NCI-H146 (cell line): Measurements from ENCODE around the gene USP9X.
"Not testable (repeated sequence)": the region's sequence is repeated elsewhere in the genome, so short reads cannot be mapped to it uniquely, and the experiment has no call there.

ENCODE experiments used
- DNase-seq: peaks from one replicate; lab custom pipeline; 2025; lab: John Stamatoyannopoulos, UW

Gene USP9X

GRCh38 chrX:41085512-41085877 lies 250 bp downstream of the USP9X start:
- DNase-seq, result peak; percentile 55

DNA sequence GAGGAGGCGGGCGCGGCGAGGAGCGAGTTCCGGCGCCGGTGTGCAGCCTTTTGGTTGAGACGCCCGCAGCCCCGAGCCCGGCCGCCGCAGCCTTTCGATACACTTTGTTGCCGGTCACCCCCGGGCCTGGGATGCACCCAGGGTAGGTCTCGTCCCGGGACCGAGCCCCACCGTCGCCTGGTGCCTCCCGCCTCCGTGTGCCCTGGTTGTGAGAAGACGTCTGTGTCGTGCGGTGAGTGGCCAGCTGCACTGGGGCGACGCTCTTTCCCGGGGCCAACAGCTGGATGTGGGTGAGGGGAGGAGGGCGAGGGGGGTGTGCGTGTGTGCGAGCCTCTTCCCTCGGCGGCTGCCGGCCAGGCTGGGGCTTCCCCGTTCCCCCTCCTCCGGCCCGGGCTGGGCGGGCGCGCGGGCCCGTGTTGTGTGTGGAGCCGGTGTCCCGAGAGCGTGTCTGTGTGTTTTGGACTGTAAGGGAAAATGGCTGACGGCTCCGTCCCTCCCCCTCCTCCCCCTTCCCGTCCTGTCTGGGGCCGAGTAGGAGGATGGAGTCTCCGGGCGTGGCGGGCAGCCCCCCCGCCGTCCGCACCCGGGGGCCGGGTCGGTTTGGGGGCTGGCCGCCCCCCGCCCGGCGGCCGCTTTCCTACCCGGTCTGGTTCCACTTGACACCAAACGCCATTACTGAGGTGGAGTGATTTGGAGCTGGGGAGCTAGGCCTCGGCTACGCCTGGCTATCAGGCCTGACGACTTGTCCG lies 807 bp downstream of the USP9X start:
- peak; percentile 54 for DNase-seq

GRCh38 chrX:41086627-41086932 lies 1.3 kb downstream of the USP9X start:
- DNase-seq, result peak; percentile 54

- DNase-seq, result no peak
Measured at GRCh38 chrX:41087201-41087600, 2.0 kb downstream of the USP9X start.

DNA sequence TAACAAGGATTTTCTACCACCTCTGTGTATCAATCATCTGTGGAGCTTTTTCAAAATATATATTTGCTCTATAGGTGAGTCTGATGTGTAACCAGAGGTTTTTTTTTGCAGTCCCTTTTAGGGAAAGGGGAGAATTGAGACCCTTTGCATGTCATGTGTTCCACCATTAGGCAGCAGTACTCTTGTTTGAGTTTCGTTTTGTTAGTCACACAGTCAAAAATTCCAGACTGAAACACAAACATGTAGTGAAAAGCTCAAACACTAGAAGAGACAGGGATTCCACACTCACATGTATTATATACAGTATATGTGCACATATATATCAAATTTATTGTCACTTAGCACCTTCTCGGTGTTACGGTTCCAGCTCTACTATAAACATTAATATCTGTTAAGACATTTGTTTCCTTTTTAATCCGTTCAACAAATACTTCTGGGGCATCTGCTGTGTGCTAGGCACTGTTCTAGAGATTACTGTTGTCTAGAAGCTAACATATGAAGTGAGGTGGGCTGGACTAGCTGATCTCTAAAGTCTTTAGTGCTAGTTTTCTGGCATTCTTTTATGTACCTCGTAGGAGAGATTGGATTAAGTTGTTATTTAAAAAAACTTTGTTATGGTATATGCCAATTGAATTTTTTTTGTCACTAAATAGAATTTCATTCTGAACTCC lies 5.5 kb downstream of the USP9X start:
- no peak for DNase-seq

DNA sequence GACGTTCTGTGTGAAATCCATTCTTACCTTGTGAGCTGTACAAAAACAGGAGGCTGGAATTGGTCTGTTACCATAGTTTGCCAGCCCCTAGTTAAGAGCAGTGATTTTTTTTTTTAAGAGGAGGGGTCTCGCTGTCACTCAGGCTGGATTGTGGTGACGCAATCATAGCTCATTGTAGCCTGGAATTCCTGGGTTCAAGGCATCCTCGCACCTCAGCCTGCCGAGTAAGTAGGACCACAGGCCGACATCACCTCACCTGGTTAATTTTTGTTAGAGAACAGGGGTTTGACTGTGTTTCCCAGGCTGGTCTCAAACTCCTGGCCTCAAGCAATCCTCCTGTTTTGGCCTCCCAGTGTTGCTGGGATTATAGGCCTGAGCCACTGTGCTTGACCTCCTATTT lies 7.5 kb downstream of the USP9X start:
- no peak for DNase-seq

DNA sequence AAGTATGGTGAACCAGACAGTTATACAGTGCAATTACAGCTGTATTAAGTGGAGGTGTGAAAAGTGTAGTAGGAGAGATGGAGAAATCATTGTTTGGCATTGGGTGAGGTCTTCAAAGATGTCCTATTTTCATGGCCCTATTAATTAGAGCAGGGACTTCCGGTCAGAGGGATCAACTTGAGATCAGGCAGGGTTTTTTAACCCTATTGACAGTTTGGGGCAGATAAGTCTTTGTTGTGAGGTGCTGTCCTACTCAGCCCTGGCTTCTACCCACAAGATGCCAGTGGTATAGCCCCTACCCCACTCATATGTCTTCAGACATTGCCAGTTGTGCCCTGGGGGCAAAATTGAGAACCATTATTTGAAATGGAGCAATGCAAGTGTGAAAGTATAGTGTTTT lies 9.9 kb downstream of the USP9X start:
- no peak for DNase-seq

DNA sequence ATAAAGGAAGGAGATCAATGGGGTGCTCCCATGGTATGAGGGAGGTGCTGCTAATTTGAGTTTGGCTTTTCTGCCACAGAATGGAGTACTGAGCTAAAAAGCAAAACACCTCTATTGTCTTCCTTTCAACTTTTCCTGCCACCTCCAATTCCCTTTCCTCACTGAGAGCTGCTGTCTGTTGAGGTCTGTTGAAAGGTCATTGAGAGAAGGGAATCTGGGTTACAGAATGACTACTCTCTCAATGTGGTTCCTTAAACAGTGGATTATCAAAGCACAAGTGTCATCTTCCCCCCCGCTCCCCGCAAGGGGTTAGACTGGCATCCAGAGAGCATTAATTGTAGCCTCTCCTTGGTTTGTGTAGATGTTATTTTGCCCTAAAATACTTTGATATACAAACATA lies 10.7 kb downstream of the USP9X start:
- DNase-seq, result no peak

DNA sequence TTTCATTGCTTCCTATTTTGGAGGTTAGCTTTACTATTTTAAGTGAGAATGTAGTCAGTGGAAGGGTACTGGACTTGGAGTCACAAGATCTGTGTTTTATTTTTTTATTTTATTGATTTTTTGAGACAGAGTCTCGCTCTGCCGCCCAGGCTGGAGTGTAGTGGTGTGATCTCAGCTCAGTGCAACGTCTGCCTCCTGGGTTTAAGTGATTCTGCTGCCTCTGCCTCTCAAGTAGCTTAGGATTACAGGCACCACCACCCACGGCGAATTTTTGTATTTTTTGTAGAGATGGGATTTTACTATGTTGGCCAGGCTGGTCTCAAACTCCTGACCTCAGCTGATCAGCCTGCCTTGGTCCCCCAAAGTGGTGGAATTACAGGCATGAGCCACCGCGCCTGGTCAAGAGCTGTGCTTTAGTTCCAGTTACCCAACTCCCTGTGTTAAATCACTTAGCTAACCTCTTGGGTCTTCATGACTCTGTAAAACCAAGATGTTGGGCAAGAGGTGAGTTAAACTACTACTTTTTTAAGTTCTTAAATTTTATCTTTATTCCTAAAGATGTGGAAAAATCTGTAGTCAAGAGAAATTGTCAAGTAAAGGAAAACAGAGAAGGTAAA lies 11.2 kb downstream of the USP9X start:
- DNase-seq, result no peak

GRCh38 chrX:41097326-41097725 lies 12.1 kb downstream of the USP9X start:
- no peak for DNase-seq

DNA sequence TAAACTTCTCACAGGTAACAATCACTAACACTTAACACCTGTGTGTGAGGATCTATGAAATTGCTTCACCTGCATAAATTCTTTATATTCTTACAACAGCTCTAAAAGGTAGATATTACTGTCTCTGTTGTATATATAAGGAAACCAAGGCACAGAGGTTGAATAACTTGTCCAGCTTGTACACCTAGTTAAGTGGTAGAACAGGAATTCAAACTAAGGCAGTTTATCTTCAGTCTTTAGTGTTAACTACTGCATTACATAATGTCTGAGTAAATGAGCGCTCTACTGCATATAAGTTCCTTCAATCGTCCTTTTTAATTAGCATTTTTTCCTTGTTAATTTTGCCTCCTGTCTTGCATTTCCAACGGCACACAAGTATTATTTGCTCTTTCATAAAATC lies 15.0 kb downstream of the USP9X start:
- no peak for DNase-seq

DNA sequence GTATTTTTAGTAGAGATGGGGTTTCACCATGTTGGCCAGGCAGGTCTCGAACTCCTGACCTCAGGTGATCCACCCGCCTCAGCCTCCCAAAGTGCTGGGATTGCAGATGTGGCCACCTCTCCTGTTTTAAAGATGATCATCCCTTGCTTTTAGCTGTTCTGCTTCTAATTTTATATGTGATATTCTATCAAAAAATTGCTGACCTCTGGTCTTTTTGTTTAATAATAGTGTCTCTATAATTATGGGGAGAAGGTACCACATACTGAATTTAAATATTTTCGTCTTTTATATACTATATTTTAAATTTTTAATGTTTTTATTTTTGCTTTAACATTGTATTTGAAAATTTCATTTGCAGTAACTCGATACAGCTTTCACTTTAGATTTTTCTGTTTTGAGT lies 15.6 kb downstream of the USP9X start:
- no peak for DNase-seq

GRCh38 chrX:41105005-41105404 lies 19.8 kb downstream of the USP9X start:
- no peak for DNase-seq

DNA sequence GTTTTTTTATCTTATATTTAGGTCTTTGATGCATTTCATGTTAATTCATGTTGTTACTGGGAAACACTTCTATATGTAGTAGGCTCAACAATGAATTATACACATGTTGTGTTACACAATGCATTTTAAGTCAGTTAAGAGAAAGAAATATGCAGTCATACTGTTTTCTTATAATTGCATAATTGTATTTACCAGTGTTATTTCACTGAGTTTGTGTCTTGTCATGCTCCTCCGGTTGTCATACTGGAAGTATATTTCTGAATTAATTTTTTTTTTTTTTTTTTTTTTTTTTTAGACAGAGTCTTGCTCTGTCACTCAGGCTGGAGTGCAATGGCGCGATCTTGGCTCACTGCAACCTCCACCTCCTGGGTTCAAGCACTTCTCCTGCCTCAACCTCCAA lies 21.0 kb downstream of the USP9X start:
- DNase-seq, result not testable (repeated sequence)

GRCh38 chrX:41108007-41108406 lies 22.8 kb downstream of the USP9X start:
- DNase-seq, result no peak

GRCh38 chrX:41108463-41109205 lies 23.4 kb downstream of the USP9X start:
- peak; percentile 10 for DNase-seq

- no peak for DNase-seq
Measured at GRCh38 chrX:41110801-41111625, 25.8 kb downstream of the USP9X start.

DNA sequence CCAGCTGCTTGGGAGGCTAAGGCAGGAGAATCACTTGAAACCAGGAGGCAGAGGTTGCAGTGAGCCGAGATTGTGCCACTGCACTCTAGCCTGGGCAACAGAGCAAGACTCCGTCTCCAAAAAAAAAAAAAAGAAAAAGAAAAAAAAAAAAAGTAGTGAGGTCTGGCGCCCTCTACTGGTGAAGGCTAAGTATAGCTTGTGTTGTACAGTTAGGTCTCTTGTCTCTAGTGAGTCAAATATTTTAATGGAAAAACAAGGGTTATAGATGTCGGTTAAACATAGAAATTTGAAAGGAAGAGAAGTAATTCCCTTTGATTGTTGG lies 29.8 kb downstream of the USP9X start:
- DNase-seq, result peak; percentile 27

DNA sequence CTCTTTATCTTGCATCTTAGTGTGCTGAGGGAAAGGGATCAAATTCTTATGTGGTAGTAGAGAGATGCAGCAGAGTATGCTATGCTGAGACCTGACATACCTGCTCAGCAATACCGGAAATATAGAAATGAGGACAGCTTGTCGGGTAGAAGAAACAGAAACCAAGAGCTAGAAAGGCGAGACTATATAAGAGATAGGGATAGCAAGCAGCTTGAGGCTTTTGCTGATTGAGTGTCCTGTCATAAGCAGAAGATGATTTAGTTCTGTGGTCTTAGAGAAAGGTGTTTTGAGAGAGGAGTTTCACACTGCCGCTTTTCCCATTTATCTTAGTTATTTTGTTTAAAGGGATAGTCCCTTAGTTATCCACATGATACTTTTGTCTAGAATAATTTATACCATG lies 31.7 kb downstream of the USP9X start:
- no peak for DNase-seq

DNA sequence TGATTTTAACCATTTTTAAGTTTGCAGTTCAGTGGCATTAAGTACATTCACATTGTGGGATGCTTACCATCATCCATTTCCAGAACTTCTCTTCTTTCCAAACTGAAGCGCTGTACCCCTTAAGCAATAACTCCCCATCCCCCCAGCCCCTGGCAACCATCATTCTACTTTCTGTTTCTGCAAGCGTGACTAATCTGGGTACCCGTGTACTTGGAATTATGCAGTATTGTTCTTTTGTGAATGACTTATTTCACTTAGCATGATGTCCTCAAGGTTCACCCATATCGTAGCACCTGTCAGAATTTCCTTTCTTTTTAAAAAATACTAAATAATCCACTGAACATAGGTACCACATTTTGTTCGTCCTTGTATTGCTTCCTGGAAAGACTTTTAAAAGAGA lies 32.9 kb downstream of the USP9X start:
- DNase-seq, result no peak

- no peak for DNase-seq
Measured at GRCh38 chrX:41119803-41120202, 34.6 kb downstream of the USP9X start.

GRCh38 chrX:41121766-41122165 lies 36.5 kb downstream of the USP9X start:
- DNase-seq, result no peak
